Measurements from ENCODE around the gene PDE8A.
"Not testable (repeated sequence)": the region's sequence is repeated elsewhere in the genome, so short reads cannot be mapped to it uniquely, and the experiment has no call there.

The PDE8A gene

DNA sequence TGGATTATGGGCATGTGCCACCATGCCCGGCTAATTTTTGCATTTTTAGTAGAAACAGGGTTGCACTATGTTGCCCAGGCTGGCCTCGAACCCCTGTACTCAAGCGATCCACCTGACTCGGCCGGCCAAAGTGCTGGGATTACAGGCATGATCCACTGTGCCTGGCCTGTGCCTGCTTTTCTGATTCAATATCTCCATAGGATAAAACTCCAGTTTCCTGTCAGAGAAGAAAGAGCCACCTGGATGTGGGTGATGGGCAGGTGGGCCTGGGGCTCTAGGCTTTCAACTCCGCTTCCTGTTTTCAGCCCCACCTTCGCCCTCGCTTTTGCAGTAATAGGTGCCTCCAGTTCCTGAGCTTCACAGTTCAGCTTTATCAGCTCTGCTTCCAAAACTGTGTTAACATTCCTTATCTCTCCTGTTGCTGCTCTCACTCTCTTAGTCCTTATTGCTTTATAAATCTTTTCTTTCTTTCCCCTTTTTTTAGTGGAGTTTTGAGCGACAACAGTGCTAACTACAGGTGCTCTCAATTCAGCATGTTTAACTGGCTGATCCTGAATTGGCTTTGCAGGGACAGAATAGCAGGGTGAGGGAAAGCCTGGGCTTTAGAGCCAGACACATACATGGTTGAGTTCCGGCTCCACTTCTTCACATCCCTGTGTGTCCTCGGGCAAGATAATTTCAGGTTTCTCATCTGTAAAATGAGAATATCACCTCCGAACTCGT, 21.1 kb upstream of the PDE8A start:
- no peak for DNase-seq (ENCODE audit: low read depth in 1 of 2, low spot score in 1 of 2)

DNA sequence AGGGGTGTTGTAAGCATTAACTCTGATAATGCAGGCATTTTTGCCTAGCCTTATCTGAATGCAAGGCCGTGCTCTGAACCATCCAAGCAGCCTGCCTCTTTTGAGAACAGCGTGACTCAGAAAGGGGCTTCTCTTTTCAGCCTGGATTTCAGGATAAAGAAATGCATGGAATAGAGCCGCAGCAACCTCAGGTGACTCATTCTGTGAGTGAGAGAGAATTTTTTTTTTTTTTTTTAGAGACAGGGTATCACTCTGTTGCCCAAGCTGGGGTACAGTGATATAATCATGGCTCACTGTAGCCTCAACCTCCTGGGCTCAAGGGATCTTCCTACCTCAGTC, 20.6 kb upstream of the PDE8A start:
- no peak for DNase-seq (ENCODE audit: low read depth in 1 of 2, low spot score in 1 of 2)

- DNase-seq (ENCODE audit: low read depth in 1 of 2, low spot score in 1 of 2) = no peak
Observed at GRCh38 chr15:84961707-84962106, 19.9 kb upstream of the PDE8A start.

DNA sequence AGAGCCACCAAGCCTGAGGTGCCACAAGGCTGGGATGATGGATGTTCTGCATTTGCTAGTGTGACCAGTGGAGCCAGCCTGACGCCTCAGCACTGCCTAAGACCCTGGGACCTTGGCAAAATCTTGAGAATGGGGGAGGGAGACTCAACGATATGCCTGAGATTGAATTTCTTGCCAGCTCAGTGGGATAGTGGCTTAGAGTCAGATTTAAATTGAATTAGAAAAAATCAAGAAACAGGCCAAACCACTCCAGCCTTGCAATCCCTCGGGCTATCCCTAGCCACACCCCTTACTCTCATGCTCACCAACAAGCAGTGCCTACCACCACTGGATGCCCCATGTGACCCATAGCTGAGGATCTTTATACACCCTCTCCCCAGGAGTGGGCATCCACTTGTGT, 18.7 kb upstream of the PDE8A start:
- no peak for DNase-seq (ENCODE audit: low read depth in 1 of 2, low spot score in 1 of 2)

- DNase-seq (ENCODE audit: low read depth in 1 of 2, low spot score in 1 of 2) = no peak
Observed at GRCh38 chr15:84967380-84967779, 14.3 kb upstream of the PDE8A start.

DNA sequence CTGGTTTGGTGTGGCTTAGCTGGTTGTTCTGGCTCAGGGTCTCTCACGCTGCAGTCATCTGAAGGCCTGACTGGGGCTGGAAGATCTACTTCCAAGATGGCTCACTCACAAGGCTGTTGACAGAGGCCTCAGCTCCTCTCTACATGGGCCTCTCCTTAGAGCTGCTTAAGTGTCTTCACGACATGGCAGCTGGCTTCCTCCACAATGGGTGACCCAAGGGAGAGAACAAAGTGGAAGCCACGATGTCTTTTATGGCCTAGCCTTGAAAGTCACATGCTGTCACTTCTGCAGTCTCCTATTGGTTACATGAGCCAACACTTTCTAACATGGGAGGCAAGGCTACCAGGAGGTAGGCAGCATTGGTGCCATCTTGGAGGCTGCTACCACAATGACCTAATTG, 13.4 kb upstream of the PDE8A start:
- no peak for DNase-seq (ENCODE audit: low read depth in 1 of 2, low spot score in 1 of 2)

- DNase-seq (ENCODE audit: low read depth in 1 of 2, low spot score in 1 of 2) = no peak
Observed at GRCh38 chr15:84969257-84969656, 12.4 kb upstream of the PDE8A start.

DNA sequence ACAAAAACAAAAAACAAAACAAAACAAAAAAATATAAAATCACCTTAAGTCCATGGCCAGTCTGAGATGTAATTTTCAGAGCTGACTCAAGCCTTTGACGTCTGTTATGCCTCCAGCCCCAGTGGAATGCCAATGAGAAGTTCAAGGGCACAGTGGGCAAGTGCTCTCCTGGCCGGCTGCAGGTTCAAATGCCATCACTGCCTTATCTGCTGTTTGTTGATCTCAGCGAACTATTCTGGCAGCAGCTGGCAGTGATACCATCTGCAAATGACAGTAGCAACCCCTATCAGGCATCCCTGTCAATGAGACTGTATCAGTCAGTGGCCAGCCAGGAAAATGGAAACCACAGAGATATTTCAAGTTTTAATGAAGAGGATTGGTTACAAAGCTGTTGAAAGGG, 10.8 kb upstream of the PDE8A start:
- DNase-seq (ENCODE audit: low read depth in 1 of 2, low spot score in 1 of 2) = no peak

DNA sequence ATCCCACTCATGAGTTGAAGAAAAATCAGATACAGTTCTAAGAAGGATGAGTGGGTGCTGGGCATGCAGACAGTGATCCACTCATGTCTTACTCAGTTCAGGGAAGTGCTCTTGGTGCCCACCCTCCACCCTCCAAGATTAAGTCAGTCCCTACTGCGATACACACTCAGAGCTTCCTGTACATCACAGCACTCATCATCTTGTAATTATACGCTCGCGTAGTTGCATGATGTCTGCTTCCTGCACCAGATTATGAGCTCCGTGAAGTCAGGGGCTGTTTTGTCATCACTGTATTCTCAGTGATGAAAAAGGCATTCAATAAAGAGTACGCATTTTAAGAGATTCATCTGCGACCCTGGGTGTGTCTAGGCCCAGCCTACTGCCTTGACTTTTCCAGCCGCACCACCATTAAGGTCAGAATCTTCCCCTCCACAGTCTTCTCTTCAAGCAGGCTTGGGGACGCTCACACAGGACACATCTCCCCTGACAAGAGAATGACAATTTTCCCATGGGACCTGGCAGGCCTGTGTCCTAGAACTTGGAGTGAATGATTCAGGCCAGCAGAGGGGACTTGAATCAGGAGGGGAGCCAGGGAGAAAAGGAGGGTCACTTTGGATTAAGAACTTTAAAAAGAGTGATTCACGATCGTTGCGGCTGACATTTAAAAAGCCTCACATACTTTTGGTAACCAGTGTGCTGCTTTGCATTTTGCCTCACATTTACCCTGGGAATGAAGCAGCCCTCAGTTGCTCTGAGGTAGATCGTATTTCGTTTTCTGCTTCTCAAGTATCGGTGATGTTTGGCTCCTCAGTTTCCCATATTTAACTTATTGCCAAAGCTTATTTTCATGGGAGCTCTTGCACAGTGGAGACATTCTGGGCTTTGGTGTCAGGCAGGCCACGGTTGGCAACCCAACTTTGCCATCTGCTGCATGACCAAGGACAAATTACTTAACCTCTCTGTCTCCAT, 7.9 kb upstream of the PDE8A start:
- DNase-seq (ENCODE audit: low read depth in 1 of 2, low spot score in 1 of 2) = no peak

GRCh38 chr15:84975871-84976351, 5.7 kb upstream of the PDE8A start:
- no peak for DNase-seq (ENCODE audit: low read depth in 1 of 2, low spot score in 1 of 2)

DNA sequence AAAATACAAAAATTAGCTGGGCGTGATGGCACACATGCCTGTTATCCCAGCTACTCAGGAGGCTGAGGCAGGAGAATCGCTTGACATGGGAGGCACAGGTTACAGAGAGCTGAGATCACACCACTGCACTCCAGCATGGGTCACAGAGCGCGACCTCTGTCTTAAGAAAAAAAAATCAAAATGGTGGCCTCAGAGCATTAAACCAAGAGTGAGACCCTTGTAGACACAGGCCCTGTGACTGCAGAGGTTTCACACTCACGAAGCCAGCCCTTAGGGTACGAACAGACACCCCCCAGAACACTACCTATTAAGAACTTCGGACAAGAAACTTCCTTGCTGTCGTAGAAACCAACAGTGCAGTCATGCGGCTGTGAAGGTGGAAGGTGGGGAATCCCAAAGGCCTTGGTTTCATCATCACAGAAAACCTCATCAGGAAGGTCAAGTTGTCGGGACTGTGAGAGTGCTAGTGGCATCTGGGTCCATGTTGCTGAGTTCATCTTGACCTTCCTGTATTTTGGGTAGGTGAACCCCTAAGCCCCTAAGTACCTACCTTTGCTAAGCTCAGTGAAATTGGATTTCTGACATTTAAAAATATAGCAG, 4.8 kb upstream of the PDE8A start:
- no peak for DNase-seq (ENCODE audit: low read depth in 1 of 2, low spot score in 1 of 2)

GRCh38 chr15:84979651-84980050, 2.0 kb upstream of the PDE8A start:
- no peak for DNase-seq (ENCODE audit: low read depth in 1 of 2, low spot score in 1 of 2)

GRCh38 chr15:84980196-84981053, 1.2 kb upstream of the PDE8A start:
- DNase-seq (ENCODE audit: low read depth in 1 of 2, low spot score in 1 of 2) = peak; percentile 78

- DNase-seq (ENCODE audit: low read depth in 1 of 2, low spot score in 1 of 2) = peak; percentile 88 to 95
Observed at GRCh38 chr15:84981054-84981710, 474 bp upstream of the PDE8A start.

GRCh38 chr15:84982301-84982920, 755 bp downstream of the PDE8A start:
- DNase-seq (ENCODE audit: low read depth in 1 of 2, low spot score in 1 of 2) = peak; percentile 22 to 36

DNA sequence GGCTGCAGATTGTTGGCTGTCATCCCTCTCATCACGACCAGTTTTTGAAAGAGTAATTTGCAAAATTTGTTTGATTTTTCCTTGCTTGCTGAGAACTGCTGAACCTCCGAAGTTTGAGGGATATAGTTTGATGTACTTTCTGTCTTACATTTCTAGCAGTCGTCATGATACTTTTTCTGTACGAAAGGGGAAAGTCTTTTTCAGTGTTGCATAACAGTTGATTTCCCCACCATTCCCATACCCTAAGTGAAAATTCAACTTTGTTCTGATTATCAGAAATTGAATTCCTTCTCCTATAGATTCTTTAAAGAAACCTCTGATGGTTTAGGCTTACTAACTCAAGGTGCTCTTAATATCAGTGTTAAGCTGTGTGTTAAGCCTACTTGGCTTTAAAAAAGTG, 1.6 kb downstream of the PDE8A start:
- no peak for DNase-seq (ENCODE audit: low read depth in 1 of 2, low spot score in 1 of 2)

GRCh38 chr15:84983711-84984110, 2.1 kb downstream of the PDE8A start:
- no peak for DNase-seq (ENCODE audit: low read depth in 1 of 2, low spot score in 1 of 2)

- no peak for DNase-seq (ENCODE audit: low read depth in 1 of 2, low spot score in 1 of 2)
Observed at GRCh38 chr15:84985158-84985557, 3.5 kb downstream of the PDE8A start.

GRCh38 chr15:84987351-84987750, 5.7 kb downstream of the PDE8A start:
- DNase-seq (ENCODE audit: low read depth in 1 of 2, low spot score in 1 of 2) = not testable (repeated sequence)
